HG02642 (cell line): Measurements from ENCODE around the gene IRF2BP2.

Source experiments
- ATAC-seq: cut with Tn5 transposase; IDR thresholded peaks from one replicate; pipeline ENCODE4 v1.9.1; 2021; ENCODE audit warnings: mild to moderate bottlenecking; ENCODE audit not compliant: unreplicated experiment, poor library complexity

IRF2BP2 gene

DNA sequence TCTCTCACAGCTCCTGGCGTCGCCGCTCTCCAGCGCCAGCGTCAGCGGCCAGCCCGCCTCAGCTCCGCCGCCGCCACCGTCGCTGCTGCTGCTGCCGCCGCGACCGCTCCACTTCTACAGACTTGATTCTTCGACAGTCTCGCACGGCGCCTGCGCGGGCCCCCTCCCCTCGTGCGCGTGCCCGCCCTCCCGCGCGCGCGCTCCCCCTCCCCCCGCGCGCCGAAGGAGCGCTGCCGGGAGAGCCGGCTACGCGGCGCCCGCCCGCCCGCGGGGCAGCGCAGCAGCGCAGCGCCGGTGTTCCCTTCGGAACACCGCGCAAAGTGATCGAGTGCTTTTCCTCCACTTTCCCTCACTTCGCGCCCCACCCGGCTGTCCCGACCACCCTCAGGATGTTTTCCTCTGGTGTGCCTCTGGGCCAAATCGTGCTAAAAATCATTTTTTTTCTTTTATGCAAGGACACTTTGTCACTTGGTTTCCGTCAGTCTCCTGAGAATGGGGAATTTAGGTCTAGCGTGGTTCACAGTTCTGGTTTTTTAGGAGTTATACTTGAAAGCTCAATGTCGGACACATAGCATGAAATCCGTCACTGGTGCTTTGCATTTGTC is at the start of gene IRF2BP2:
TSS of gene IRF2BP2 (minus strand) at position 118 of the 605 bp plus-strand sequence. CDS start 684 bp downstream, outside the sequence.
- ATAC-seq = peak; percentile 27

GRCh38 chr1:234659538-234659937 is 49.6 kb upstream of the IRF2BP2 start:
- ATAC-seq = no peak

- ATAC-seq = no peak
These were observed 48.2 kb upstream of the IRF2BP2 start for GRCh38 chr1:234658138-234658537.

- ATAC-seq = peak; percentile 63
These were observed 47.1 kb upstream of the IRF2BP2 start for GRCh38 chr1:234656944-234657654.

- ATAC-seq = no peak
These were observed 46.3 kb upstream of the IRF2BP2 start for GRCh38 chr1:234656070-234656895.

GRCh38 chr1:234655328-234656069 is 45.5 kb upstream of the IRF2BP2 start:
- ATAC-seq = no peak

GRCh38 chr1:234654002-234654733 is 44.2 kb upstream of the IRF2BP2 start:
- ATAC-seq = no peak

DNA sequence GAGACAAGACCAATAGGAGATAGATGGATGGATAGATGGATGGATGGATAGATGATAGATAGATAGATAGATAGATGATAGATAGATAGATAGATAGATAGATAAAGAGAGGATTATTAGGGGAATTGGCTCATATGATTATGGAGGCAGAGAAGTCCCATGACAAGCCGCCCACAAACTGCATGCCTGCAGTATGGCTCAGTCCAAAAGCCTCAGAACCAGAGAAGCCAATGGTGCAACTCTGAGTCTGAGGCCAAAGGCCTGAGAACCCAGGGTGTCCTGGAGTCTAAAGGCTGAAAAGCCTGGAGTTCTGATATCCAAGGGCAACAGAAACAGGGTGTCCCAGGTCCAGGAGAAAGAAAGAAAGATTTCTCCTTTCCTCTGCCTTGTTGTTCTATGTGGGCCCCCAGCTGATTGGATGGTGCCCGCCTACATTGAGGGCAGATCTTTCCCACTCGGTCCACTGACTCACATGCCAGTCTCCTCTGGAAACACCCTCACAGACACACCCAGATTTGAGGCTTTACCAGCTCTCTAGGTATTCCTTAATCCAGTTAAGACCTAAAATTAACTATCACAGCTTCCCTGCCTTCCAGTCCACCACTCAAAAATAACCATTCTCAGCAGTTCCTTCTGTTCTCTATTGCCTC is 39.6 kb upstream of the IRF2BP2 start:
- no peak for ATAC-seq

DNA sequence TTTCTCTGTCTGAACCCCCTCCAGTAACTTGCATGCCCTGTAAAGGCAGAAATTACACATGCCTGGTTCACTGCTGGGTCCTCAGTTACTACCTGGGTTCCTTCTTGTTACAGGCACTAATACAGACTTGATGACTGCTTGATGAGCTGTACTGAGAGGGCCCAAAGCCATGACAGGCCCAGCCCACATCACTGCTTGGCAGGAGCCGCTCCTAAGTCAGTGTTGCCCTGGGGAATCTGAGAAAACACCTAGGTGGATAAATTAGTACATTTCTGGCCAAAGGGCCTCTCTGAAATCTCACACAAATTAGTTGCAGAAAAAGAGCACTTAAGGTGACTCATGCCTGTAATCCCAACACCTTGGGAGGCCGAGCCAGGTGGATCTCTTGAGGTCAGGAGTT is 37.8 kb upstream of the IRF2BP2 start:
- no peak for ATAC-seq

DNA sequence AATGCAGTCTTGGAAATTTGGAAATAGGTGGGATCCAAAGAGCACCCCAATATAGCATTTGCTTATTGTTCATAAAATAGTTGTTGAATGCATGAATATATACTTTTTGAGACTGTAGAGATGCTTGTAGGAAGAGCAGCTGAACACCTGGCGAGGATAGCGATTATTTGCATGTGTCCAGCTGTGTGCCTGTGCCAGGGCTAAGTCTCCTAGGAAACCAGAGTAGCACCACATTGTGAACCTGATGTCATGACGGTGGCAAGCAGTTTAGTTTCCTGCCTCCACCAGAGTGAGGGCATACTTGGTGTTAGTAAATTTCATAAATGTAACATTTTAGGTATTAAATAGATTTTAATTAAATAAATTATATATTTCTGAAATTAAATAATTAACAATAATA is 37.3 kb upstream of the IRF2BP2 start:
- ATAC-seq = no peak

- no peak for ATAC-seq
These were observed 36.0 kb upstream of the IRF2BP2 start for GRCh38 chr1:234645964-234646363.

DNA sequence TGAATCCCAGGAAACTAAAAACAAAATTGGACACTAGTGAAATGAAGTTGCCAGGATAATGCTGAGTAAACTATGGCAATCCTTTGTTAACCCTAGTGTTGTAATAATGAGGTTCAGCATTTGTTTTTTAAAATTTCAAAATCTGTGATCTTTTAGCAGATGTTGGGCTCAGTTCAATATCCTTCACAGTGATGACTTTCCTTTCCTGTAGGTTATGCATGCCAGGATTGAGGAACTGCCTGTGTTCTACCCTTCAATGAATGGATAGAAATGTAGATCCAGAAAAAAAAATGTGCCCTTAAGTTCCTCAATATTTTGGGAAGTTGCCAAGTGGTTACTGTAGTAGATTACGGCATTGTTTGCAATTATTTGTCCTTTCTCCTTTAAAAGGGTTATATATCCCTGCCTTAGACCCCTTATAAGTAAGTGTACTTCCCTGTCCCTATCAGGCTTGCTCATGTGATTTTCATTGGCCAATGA is 35.5 kb upstream of the IRF2BP2 start:
- ATAC-seq = no peak

DNA sequence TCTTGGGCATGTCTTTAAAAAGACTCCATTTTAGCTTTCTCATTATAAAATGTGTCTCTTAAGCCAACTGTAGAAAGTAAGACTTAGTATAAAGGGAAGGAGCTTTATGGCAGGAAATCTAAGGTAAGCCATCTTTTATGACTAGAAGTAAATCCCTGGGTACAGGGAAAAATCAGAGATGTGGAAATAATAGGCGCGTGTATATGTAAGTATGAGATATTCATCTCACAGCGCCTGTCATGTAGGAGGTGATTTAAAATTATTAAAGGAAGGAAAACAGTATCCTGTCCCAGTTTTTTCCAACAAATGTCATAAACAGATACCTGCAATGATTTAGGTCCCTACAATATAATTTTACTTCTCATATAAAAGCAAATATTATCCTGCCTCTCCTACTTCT is 35.0 kb upstream of the IRF2BP2 start:
- ATAC-seq = no peak

DNA sequence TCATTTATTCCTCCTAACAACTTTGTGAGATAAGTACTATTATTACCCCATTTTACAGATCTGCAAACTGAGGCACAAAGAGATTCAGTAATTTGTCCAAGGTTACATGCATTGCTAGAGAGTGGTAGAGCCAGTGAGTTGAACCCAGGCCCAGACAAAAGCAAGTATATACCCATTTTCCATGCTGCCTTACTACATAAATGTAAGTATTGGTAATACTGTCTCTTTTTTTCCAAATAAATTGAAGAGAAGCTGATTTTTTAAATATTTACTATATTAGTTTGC is 33.8 kb upstream of the IRF2BP2 start:
- no peak for ATAC-seq

DNA sequence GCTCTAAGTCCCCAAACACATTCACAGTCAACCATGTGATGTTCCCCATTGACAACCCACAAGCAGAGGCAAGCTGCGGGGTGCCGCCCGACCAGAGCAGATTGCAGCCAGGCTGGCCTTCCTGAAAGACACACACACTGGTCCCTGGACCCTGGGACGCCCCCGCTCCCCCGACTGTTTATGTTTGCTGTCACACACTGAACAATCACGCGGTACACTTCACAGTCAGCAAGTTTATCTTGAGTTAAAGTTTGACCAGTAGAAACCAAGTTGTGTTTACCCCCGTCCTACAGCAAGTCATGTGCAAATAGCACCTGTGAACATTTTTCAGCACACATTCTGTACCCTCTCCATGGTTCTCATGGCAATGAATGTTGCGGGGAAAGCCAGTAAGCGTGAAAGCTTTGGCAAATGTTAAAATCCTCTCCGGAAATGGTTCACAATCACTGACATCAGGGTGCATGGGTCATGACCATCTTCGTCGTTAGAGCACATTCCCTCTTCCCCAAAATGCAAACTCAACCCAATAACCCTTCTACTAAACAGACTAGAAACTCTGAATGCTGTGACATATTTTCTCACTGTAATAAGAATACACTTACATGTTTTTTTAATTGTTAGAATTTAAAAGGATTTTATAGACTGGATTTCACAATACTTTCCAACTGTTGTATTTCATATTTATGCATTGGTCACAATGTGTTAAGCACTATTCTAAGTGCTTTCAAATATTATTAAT is 33.3 kb upstream of the IRF2BP2 start:
- ATAC-seq = no peak

- no peak for ATAC-seq
These were observed 32.5 kb upstream of the IRF2BP2 start for GRCh38 chr1:234642428-234642827.

- ATAC-seq = no peak
These were observed 30.0 kb upstream of the IRF2BP2 start for GRCh38 chr1:234639961-234640360.

- no peak for ATAC-seq
These were observed 29.1 kb upstream of the IRF2BP2 start for GRCh38 chr1:234638832-234639799.
